Kidney (tissue), 14 donors: ENCODE results near the gene SIRPB1. TPM values are rescaled to one million over a fixed set of nuclear protein-coding genes. Genes with fewer than 3 reads are reported as not detected.

Source experiments
- DNase-seq, 5 donors: peaks; one replicate each; pipeline ENCODE4 v3.0.0-alpha.2; 2013 to 2020
- FAIRE-seq: peaks from 2 replicates; lab custom pipeline; 2012; peaks lifted over from hg19 to GRCh38; lab: Jason Lieb, UNC
- H3K27ac ChIP-seq, 2 donors: one replicate each; pipeline ENCODE4 v1.7.0; 2013; ENCODE audit warnings: low read depth in 2 of 2, low read length in 2 of 2, inconsistent platforms in 1 of 2
- H3K27me3 ChIP-seq: one replicate; pipeline ENCODE4 v1.7.1; 2013; ENCODE audit warnings: low read length, inconsistent platforms; ENCODE audit not compliant: control insufficient read depth, insufficient read depth
- H3K36me3 ChIP-seq, 3 donors: one replicate each; pipeline versions ENCODE4 v1.7.0 to v1.7.1; 2013; ENCODE audit warnings: low read length in 3 of 3, control low read depth in 1 of 3, inconsistent platforms in 1 of 3; ENCODE audit not compliant: insufficient read depth in 3 of 3, control insufficient read depth in 2 of 3
- H3K4me1 ChIP-seq, 3 donors: one replicate each; pipeline versions ENCODE4 v1.7.0 to v1.7.1; 2013; ENCODE audit warnings: low read length in 3 of 3, inconsistent platforms in 1 of 3, low read depth in 1 of 3; ENCODE audit not compliant: control insufficient read depth in 2 of 3, insufficient read depth in 2 of 3
- H3K4me3 ChIP-seq, 3 donors: one replicate each; pipeline versions ENCODE4 v1.7.0 to v1.8.1; 2013; ENCODE audit warnings: low read length in 3 of 3, control low read depth in 1 of 3, inconsistent platforms in 1 of 3
- H3K9ac ChIP-seq, 3 donors: one replicate each; pipeline versions ENCODE4 v1.7.0 to v1.7.1; 2013; ENCODE audit warnings: low read length in 3 of 3, control low read depth in 1 of 3, inconsistent platforms in 1 of 3
- H3K9me3 ChIP-seq, 3 donors: one replicate each; pipeline versions ENCODE4 v1.7.0 to v1.7.1; 2013; ENCODE audit warnings: low read length in 3 of 3, control low read depth in 1 of 3, inconsistent platforms in 1 of 3; ENCODE audit not compliant: control insufficient read depth in 2 of 3, insufficient read depth in 1 of 3
- CTCF ChIP-seq: IDR thresholded peaks from 3 replicates; pipeline ENCODE4 v1.5.1; 2012; ENCODE audit warnings: mild to moderate bottlenecking, moderate library complexity, borderline replicate concordance; ENCODE audit not compliant: insufficient read depth; ENCODE audit errors: extremely low read depth
- intact Hi-C: fragments of 100-400 bp; cut with DNase I; formaldehyde crosslinking; loops from one replicate; pipeline ENCODE4 v1.11.1; 2022
- polyA plus RNA-seq: library from polyadenylated mRNA; stranded (reverse); fragments of 350-450 nt; fragmentation: Illumina TruSeq; extraction: RNeasy Lipid Tissue Mini Kit (QIAGEN cat#74804); gene quantifications from one replicate; pipeline ENCODE4 v1.2.3, GENCODE V29; 2014; ENCODE audit warnings: low read depth, low replicate concordance; ENCODE audit not compliant: insufficient read depth
- total RNA-seq: library from RNA; stranded (reverse); fragmentation: NEBNext Ultra II Directional; extraction: Animal tissue kit (Norgen Biotek cat#: 25700); gene quantifications from one replicate; pipeline ENCODE4 v1.2.1, GENCODE V29; 2021
- donor health status: control.
- donor health status: control.
- donor health status: control.
- donor health status: control.
- donor health status: control.
- donor health status: DM: yes; HTN: yes; CAD: no.
- donor health status: Normal renal cell carcinoma (clear cell type).

SIRPB1 gene
- total and polyA plus RNA-seq, 2 donors from 2014 or later: 0.58 to 8.2 TPM

GRCh38 chr20:1632178-1632577 lies 12.4 kb upstream of the SIRPB1 start:
- Histone ChIP-seq H3K27ac (no peak overlapping the region), H3K4me3 (no peak overlapping the region), H3K9ac (no peak overlapping the region), H3K27me3 (no peaks in the 10 kb centered on the region), H3K36me3 (no peaks in the 10 kb centered on the region), H3K4me1 (no peaks in the 10 kb centered on the region), H3K9me3 (no peaks in the 10 kb centered on the region)
- no peak for DNase-seq
- no peak for TF ChIP-seq CTCF
- no peak for FAIRE-seq
- intact Hi-C loops: no loop called here

DNA sequence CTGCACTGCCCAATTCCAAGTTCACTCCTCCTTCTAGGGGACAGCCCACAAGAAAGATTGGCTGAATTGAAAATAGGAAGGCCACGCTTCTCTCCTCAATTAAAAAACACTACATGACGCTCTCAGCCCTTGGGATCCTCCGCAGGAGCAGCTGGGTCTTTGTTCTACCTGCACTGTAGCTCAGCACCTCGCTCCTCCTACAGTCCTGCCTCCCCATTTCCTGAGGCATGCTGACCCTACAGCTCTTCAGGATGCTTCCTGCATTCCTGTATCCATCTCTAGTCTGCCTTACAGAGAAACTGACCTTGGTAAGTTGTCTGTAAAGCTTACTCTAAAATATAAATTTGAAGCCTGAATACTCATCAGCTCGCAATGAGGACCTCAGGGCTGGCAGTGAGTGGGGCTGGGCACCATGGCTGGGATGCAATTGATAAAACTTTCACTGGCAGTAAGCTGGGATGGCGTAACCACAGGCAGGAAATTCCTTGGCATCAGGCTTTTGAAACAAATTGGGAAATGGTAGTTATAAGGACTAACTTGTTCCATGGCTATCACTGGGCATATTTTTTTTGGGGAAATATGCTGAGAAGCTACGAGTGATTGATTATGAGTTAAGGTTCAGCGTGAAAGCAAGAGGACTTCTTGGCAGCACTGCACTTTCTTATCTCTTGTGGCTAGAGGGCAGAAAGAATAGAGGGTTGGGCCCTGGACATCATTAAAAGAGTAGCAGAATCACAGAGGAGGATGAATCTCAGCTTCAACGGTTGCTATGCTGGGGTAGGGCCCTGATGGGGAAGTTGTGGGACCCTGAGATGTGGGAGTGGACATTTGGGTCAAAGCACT lies 11.7 kb upstream of the SIRPB1 start:
- Histone ChIP-seq H3K27ac (no peak overlapping the region), H3K9ac (no peak overlapping the region), H3K9me3 (no peaks in the 10 kb centered on the region), H3K4me3 (no peak overlapping the region), H3K4me1 (no peaks in the 10 kb centered on the region), H3K27me3 (no peaks in the 10 kb centered on the region), H3K36me3 (no peaks in the 10 kb centered on the region)
- intact Hi-C loops: no loop called here
- DNase-seq (no peak), FAIRE-seq (no peak)
- TF ChIP-seq CTCF: no peak

- Histone ChIP-seq H3K4me3 (no peak overlapping the region), H3K9me3 (no peaks in the 10 kb centered on the region), H3K36me3 (no peaks in the 10 kb centered on the region), H3K4me1 (no peaks in the 10 kb centered on the region), H3K27ac (no peak overlapping the region), H3K9ac (no peak overlapping the region), H3K27me3 (no peaks in the 10 kb centered on the region)
- DNase-seq (no peak), FAIRE-seq (no peak)
- intact Hi-C loops: no loop called here
- no peak for TF ChIP-seq CTCF
These were observed 10.4 kb upstream of the SIRPB1 start for GRCh38 chr20:1630186-1630585.
